ENCODE results near the gene ARHGDIB. TPM values are rescaled to one million over a fixed set of nuclear protein-coding genes. Genes with fewer than 3 reads are reported as not detected.

ARHGDIB gene
- total RNA-seq, 1 experiment from 2014 or later = 4.3 TPM

GRCh38 chr12:14981049-14981448 is 19.6 kb upstream of the ARHGDIB start:
- H3K27me3 ChIP-seq (ENCODE audit: insufficient read depth, low read length) = no peaks in the 10 kb centered on the region
- H2AFZ ChIP-seq (ENCODE audit: low read depth, low read length, poor library complexity, severe bottlenecking) = no peak overlapping the region
- H3K36me3 ChIP-seq (ENCODE audit: control insufficient read depth in 1 of 2, insufficient read depth in 2 of 2, low read length in 2 of 2) = no peaks in the 10 kb centered on the region
- ChIA-PET RAD21 (ENCODE audit: low non-redundant PET in 1 of 2, low total read pairs in 2 of 2, uncharacterized antibody in 2 of 2, unreplicated experiment in 2 of 2) (no interaction called here), POLR2A (no interaction called here), CTCF (no interaction called here)
- H3K79me2 ChIP-seq (ENCODE audit: insufficient read depth, low read length) = no peaks in the 10 kb centered on the region
- no peaks in the 10 kb centered on the region for H3K9me2 ChIP-seq (ENCODE audit: insufficient read depth)
- BruUV-seq (replicated peaks) = no TSS peak
- intact Hi-C loops (cut with micrococcal nuclease) = no loop called here
- TF ChIP-seq SIN3A (IDR thresholded peaks at IDR 0.05; ENCODE audit: low read depth) (no peak), SRF (IDR thresholded peaks at IDR 0.05; ENCODE audit: low read depth) (no peak), TCF7L2 (IDR thresholded peaks at IDR 0.05; ENCODE audit: borderline replicate concordance, extremely low read depth, insufficient read depth, insufficient read length) (no peak), ZBTB33 (IDR thresholded peaks at IDR 0.05; ENCODE audit: extremely low read depth, insufficient replicate concordance, low read length) (no peak), RAD21 (IDR thresholded peaks at IDR 0.05; ENCODE audit: low read depth) (no peak), REST (IDR thresholded peaks at IDR 0.05; ENCODE audit: low read depth) (no peak), CTCF (IDR thresholded peaks at IDR 0.05 in 2 of 3, conservative IDR thresholded peaks at IDR 0.05 in 1 of 3; ENCODE audit: borderline replicate concordance in 1 of 3, insufficient read depth in 1 of 3, low read depth in 2 of 3, low read length in 2 of 3) (no peak), MAX (IDR thresholded peaks at IDR 0.05) (no peak), POLR2A (IDR thresholded peaks at IDR 0.05; ENCODE audit: borderline replicate concordance, extremely low read depth, insufficient read depth, insufficient read length) (no peak), EZH2 (IDR thresholded peaks at IDR 0.05) (no peak), EZH2phosphoT487 (IDR thresholded peaks at IDR 0.05; ENCODE audit: borderline replicate concordance) (no peak), CBX3 (IDR thresholded peaks at IDR 0.05; ENCODE audit: low read depth) (no peak), ELF1 (IDR thresholded peaks at IDR 0.05; ENCODE audit: borderline replicate concordance, low read depth) (no peak), POLR2AphosphoS5 (IDR thresholded peaks at IDR 0.05; ENCODE audit: low read depth, low read length) (no peak), ATF3 (IDR thresholded peaks at IDR 0.05) (no peak), JUND (IDR thresholded peaks at IDR 0.05) (no peak), ZNF274 (IDR thresholded peaks at IDR 0.05; ENCODE audit: low read depth, low read length) (no peak), FOSL1 (IDR thresholded peaks at IDR 0.05; ENCODE audit: low read depth) (no peak), YY1 (IDR thresholded peaks at IDR 0.05; ENCODE audit: extremely low read depth, insufficient replicate concordance, low read depth, low read length) (no peak)
- no peaks in the 10 kb centered on the region for H3K9me3 ChIP-seq (ENCODE audit: control insufficient read depth in 1 of 2, insufficient read depth in 1 of 2, low read depth in 1 of 2, low read length in 2 of 2)
- no peak overlapping the region for H3K4me2 ChIP-seq (ENCODE audit: low read length)
- no peaks in the 10 kb centered on the region for H4K20me1 ChIP-seq (ENCODE audit: insufficient read depth)
- DNase-seq (ENCODE audit: low read depth, low spot score) (no peak), ATAC-seq (no peak)
- H3K4me1 ChIP-seq (ENCODE audit: control insufficient read depth in 1 of 2, insufficient read depth in 2 of 2, low read length in 2 of 2) = no peaks in the 10 kb centered on the region
- H3K27ac ChIP-seq (ENCODE audit: low read depth, low read length) = no peak overlapping the region
- no peak overlapping the region for H3K4me3 ChIP-seq (replicated peaks in 1 of 2; ENCODE audit: low read depth in 1 of 2, low read length in 2 of 2)
- H3K9ac ChIP-seq (ENCODE audit: low read length) = no peak overlapping the region
